ENCODE measurements around the gene PPP1R14B.
A peak's percentile ranks its signal among the peaks of the same experiment; 100 is the strongest.

The PPP1R14B gene

DNA sequence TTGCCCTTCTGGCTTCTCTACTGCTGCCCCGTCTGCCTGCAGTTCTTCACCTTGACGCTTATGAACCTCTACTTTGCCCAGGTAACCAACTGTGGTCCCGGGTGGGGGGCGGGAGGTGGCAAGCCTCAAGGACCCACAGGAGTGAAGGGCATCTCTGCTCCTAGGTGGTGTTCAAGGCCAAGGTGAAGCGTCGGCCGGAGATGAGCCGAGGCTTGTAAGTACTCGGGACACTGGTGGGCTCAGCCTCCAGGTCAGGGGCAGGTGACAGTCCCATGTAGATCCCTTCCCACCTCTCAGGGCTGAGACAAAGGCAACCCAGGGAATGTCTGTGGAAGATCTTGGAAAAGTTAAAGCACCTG, 40.0 kb upstream of the PPP1R14B start:
- H3K27me3 Mint-ChIP-seq: peaks cover 8 to 12% of the 10 kb centered on the region in 2 donors
- H3K36me3 Mint-ChIP-seq (ENCODE audit: insufficient read depth): peaks cover 48% of the 10 kb centered on the region
- no peaks in the 10 kb centered on the region for H3K9me3 Mint-ChIP-seq
- DNase-seq (no peak), ATAC-seq (replicated peaks) (no peak)
- peak overlapping the region; percentile 85 to 99 for H3K27ac Mint-ChIP-seq
- peaks cover 14 to 25% of the 10 kb centered on the region in 2 donors for H3K4me1 Mint-ChIP-seq (ENCODE audit: low read depth in 2 of 2)
- H3K4me3 Mint-ChIP-seq: peak overlapping the region; percentile 79 to 90

DNA sequence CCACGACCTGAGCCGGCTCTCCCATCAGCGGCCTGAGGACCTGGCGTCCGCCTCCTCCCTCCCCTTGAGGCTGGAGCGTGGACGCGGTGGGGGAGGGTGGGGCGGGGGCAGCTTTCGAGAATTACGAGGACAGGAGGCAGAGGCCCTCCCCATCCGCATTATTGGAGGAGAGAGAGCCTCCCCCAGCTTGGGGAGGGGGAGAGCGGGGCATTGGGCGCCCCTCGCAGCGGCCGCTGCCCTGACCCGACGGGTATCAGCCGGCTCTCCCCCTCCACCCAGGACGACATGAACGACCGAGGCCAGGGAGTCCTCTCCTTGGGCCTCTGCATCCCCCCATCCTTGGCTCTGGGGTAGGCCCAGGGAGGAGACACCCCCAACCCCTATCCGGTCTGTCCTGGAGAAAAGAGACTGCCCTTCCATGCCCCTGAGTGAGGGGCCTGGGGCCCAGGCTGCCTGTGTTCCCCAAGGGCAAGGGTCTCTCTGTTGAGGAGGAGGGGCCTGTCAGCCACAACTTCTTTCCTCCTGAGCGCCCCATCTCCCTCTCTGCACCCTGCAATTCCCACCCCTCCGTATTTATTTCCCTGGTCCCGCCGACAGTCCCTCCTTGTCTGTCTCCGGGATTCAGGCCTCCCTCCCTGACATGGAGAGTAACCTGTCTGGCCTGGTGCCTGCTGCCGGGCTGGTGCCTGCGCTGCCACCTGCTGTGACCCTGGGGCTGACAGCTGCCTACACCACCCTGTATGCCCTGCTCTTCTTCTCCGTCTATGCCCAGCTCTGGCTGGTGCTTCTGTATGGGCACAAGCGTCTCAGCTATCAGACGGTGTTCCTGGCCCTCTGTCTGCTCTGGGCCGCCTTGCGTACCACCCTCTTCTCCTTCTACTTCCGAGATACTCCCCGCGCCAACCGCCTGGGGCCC, 39.4 kb upstream of the PPP1R14B start:
- H3K4me1 Mint-ChIP-seq (ENCODE audit: low read depth in 2 of 2): peaks cover 14 to 26% of the 10 kb centered on the region in 2 donors
- H3K27ac Mint-ChIP-seq: peak overlapping the region; percentile 85 to 99
- H3K4me3 Mint-ChIP-seq: peak overlapping the region; percentile 88 to 90
- peaks cover 8 to 11% of the 10 kb centered on the region in 2 donors for H3K27me3 Mint-ChIP-seq
- H3K9me3 Mint-ChIP-seq: no peaks in the 10 kb centered on the region
- ATAC-seq (replicated peaks) (no peak), DNase-seq (no peak)
- H3K36me3 Mint-ChIP-seq (ENCODE audit: insufficient read depth): peaks cover 50% of the 10 kb centered on the region

DNA sequence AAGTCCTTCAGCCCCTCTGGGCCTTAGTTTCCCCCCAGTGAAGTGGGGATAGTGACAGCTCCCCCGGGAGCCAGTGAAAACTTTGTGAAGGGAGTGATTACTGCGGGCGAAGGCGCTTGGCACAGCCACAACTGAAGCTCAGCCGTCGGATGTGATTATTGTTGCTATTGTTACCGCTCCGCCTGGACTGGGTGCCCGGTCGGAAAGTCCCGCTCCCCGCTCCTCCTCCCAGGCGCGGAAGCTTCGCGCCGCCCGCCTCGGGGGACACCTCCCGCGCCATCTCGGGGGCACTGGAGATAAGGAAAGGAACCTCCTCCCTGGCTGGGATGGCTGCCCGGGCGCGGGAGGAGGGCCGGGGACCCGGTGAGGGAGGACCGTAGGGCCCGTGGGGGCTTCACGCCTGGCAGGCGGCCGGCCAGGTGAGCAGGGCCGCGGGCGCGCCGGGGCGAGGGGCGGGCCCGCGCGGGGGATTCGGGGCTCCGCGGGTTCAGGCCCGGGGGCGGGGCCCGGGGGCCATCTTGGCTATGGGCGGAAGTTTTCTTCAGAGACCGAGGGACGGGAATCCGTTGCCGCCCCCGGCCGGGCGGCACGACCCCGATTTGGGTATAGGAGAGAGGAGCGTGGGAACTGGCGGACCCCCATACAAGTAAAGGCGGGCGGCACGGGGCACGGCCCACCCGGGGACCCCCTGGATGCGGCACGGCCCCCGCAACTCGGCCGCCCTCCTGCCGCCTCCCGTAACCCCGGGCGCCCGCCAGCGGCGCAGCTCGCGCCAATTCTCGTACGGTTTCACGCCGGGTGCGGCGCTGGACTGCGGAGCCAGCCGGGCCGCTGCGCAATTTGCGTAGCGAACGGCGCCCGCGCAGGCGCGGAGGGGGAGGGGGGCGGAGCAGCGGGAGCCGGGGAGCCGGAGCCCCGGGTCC, 38.5 kb upstream of the PPP1R14B start, which contains the start of gene GPR137:
Gene GPR137 (plus strand): TSS at position 887 of the 923 bp plus-strand sequence. CDS start 677 bp downstream, outside the sequence.
- Mint-ChIP-seq H3K4me1 (ENCODE audit: low read depth in 2 of 2) (peaks cover 14 to 22% of the 10 kb centered on the region in 2 donors), H3K27me3 (peaks cover 0 to 2% of the 10 kb centered on the region in 2 donors), H3K36me3 (ENCODE audit: insufficient read depth) (peaks cover 49% of the 10 kb centered on the region), H3K27ac (peak within 1 kb of the TSS; percentile 97 to 99), H3K9me3 (no peaks in the 10 kb centered on the region), H3K4me3 (peak within 1 kb of the TSS; percentile 88 to 90)
- peak; percentile 75 for ATAC-seq (replicated peaks)
- peak; percentile 91 to 97 (median 96) for DNase-seq

DNA sequence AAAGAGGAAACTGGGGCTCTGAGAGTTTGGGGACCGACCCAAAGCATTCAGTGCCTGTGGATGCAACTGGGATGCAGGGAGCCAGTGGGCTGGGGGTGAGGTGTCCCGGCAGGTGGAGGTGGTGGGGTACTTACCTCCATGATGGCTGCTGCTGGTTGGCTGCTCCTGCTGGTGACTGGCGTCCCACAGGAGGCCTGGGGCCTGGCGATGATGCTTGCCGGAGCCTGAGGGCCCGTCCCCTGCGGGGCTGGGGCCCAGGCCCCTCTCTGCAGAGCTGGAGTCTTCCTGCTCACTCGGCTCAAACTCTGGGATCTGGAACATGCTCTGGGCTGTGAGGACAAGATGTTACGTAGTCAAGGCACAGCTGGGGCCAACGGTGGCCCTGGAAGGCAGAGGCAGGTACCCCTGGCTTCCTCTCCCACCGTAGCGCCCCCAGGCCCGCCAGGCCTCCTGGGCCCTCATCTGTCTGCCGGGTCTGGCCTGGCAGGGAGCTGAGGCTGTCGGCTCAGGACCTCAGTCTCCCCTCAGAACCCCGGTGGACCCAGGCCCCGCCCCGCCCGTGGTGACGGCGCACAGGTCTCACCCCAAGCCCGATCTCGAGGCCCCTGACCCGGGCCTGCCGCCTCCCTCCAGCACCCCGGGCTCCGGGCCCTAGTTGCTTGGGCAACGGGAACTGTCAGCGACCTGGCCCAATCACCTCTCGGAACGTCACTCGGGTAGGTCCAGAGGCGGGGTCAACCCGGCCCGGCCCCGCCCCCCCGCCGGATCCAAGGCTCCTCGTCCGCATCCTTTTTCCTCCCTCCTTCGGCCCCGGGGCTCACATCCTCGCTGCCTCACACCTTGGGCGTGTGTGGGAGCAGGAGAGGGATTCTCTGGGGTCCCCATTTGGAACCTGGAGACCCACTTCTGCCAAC, 37.6 kb upstream of the PPP1R14B start, which contains the start of gene BAD:
Gene BAD (minus strand): TSS at position 618 of the 914 bp plus-strand sequence. CDS start 297 bp downstream, at position 321.
- ATAC-seq (replicated peaks) (peak; percentile 78), DNase-seq (peak; percentile 86 to 88 (median 87))
- no peaks in the 10 kb centered on the region for H3K9me3 Mint-ChIP-seq
- peaks cover 48% of the 10 kb centered on the region for H3K36me3 Mint-ChIP-seq (ENCODE audit: insufficient read depth)
- H3K27me3 Mint-ChIP-seq: no peaks in the 10 kb centered on the region
- H3K4me3 Mint-ChIP-seq: peak within 1 kb of the TSS; percentile 88 to 90
- H3K4me1 Mint-ChIP-seq (ENCODE audit: low read depth in 2 of 2): peaks cover 14 to 22% of the 10 kb centered on the region in 2 donors
- H3K27ac Mint-ChIP-seq: peak within 1 kb of the TSS; percentile 97 to 99

DNA sequence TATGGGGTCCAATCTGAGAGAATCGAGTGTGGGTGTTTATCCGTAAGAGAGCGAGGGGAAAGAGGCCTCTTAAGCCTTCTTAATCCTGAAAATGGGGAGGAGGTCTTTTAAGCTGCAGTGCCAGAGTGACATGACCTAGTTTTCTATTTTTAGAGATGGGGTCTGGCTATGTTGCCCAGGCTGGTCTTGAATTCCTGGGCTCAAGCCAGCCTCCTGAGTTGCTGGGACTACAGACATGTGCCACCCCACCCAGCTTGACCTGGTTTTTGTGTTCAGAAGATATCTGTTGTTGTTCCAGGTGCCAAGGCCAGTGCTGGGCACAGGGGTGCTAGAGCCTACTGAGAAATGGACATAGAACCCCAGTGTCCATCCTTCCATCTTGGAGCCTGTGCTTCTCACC, 36.3 kb upstream of the PPP1R14B start:
- DNase-seq: no peak
- peak overlapping the region; percentile 88 to 90 for H3K4me3 Mint-ChIP-seq
- H3K9me3 Mint-ChIP-seq: no peaks in the 10 kb centered on the region
- H3K36me3 Mint-ChIP-seq (ENCODE audit: insufficient read depth): peaks cover 46% of the 10 kb centered on the region
- H3K27ac Mint-ChIP-seq: peak overlapping the region; percentile 97 to 99
- H3K4me1 Mint-ChIP-seq (ENCODE audit: low read depth in 2 of 2): peaks cover 14 to 22% of the 10 kb centered on the region in 2 donors
- H3K27me3 Mint-ChIP-seq: no peaks in the 10 kb centered on the region
- no peak for ATAC-seq (replicated peaks)

DNA sequence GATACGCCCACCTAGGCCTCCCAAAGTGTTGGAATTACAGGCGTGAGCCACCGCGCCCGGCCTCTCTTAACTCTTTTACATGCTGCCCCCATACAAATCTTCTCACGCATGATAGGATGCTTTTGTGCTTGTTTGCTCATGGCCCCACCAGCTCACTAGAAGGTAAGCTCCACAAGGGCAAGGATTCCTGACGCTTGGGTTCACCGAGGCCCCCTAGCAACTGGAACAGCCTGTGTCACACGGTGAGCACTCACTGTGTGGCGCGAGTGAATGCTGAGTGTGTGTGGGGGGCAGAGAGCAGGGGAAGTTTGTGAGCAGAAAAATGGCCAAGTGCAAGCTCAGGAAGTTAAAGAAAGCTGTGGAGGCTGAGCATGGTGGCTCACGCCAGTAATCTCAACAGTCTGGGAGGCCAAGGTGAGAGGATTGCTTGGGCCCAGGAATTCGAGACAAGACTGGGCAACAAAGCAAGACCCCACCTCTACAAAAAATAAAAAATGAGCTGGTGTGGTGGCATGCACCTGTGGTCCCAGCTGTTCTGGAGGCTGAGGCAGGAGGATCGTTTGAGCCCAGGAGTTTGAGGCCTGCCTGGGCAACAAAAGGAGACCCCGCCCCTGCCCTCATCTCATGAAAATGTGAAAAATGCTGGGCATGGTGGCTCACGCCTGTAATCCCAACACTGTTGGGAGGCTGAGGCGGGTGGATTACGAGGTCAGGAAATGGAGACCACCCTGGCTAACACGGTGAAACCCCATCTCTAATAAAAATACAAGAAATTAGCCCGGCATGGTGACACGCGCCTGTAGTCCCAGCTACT, 35.4 kb upstream of the PPP1R14B start:
- Mint-ChIP-seq H3K36me3 (ENCODE audit: insufficient read depth) (peaks cover 49% of the 10 kb centered on the region), H3K9me3 (no peaks in the 10 kb centered on the region), H3K27ac (peak overlapping the region in 1 of 2 donors; percentile 99), H3K27me3 (no peaks in the 10 kb centered on the region), H3K4me1 (ENCODE audit: low read depth in 2 of 2) (peaks cover 14 to 22% of the 10 kb centered on the region in 2 donors), H3K4me3 (no peak overlapping the region)
- ATAC-seq (replicated peaks): no peak
- DNase-seq: no peak

DNA sequence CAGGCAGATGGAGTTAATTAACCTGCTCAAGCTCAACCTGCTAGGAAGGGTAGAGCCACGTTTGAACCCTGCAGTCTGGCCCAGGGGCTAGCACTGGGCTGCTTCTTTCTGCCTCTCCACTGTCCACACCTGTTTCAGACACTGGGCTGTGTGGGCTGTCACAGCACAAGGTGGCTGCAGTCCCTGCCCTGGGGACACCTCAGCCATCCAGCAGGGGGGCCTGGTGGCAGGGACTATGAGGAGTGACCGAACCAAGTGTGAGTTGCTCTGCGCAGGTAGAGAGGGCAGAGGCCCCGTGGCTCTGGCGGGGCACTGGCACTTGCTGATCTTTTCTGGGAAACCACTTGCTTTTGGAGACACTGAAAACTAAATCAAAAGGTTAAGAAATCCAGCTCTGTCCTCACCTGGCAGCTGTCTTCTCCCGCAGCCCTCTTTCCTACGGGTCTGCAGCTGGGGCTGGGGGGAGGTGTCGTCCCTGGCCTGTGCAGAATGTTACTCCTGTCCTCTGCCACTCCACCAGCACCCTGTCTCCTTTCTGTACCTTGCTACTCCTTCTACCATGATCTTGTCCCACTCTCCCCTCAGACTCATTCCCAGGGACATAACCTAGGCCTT, 31.9 kb upstream of the PPP1R14B start:
- Mint-ChIP-seq H3K4me1 (ENCODE audit: low read depth in 2 of 2) (peaks cover 0 to 8% of the 10 kb centered on the region in 2 donors), H3K9me3 (no peaks in the 10 kb centered on the region), H3K27me3 (no peaks in the 10 kb centered on the region), H3K36me3 (ENCODE audit: insufficient read depth) (peaks cover 35% of the 10 kb centered on the region), H3K4me3 (no peak overlapping the region), H3K27ac (no peak overlapping the region)
- DNase-seq (no peak), ATAC-seq (replicated peaks) (no peak)

DNA sequence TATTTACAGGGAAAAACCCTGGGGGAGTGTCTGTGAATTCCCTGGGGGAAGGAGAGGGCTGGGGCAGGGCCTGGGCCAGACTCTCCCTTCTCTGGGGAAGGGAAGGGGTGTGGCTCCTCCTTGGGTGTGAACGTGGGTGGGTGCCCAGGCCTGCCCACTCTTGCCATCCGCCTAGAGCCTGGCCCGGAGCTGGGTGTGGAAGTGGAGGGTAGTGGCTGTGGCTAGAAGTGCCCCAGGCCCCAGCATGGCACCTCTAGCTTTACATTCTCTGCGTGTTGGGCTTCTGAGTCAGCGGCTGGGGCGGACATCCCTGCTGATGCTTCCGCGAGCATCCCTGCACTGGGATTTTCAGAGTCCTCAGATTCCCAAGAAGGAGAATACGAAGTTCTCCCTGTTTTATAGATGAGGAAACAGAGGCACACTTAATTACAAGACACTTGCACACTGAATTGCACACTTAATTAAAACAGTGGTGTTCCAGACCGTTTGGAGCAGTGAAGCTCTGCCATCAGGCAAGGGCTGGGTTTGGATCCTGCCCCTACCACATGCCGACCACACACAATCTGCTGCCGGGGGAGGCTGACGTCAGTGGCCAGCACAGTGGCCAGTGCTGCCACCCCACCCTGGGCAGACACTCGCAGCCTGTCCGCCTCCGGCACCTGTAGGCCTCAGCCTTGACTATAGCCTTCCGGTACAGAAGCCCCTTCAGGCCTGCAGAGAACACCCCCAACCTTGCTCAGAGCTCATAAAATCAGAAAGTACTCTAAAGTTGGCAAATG, 30.1 kb upstream of the PPP1R14B start:
- Mint-ChIP-seq H3K27ac (peak overlapping the region in 1 of 2 donors; percentile 60), H3K4me1 (ENCODE audit: low read depth in 2 of 2) (peaks cover 0 to 5% of the 10 kb centered on the region in 2 donors), H3K27me3 (no peaks in the 10 kb centered on the region), H3K4me3 (no peak overlapping the region), H3K36me3 (ENCODE audit: insufficient read depth) (peaks cover 39% of the 10 kb centered on the region), H3K9me3 (no peaks in the 10 kb centered on the region)
- DNase-seq: no peak
- no peak for ATAC-seq (replicated peaks)

DNA sequence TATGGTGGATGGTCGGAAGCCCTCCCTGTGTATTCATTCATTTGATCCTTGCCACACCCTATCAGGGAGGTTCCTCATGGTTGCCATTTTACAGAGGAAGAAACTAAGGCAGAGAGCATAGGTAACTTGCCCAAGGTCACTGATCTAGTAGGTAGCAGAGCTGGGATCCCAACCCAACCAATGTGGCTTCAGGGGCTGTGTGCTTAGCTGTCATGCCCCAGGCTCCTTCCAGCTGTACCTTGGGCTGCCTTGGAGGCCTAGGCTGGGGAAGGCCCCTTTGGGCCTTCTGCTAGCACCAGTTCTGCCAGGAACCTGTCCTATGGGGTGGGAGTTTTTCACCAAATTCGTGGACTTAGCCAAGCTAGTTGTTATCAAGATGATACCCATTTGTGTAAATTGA, 29.1 kb upstream of the PPP1R14B start:
- no peaks in the 10 kb centered on the region for H3K27me3 Mint-ChIP-seq
- ATAC-seq (replicated peaks): no peak
- no peaks in the 10 kb centered on the region for H3K9me3 Mint-ChIP-seq
- no peak overlapping the region for H3K4me3 Mint-ChIP-seq
- no peak overlapping the region for H3K27ac Mint-ChIP-seq
- DNase-seq: no peak
- H3K4me1 Mint-ChIP-seq (ENCODE audit: low read depth in 2 of 2): peaks cover 0 to 5% of the 10 kb centered on the region in 2 donors
- peaks cover 46% of the 10 kb centered on the region for H3K36me3 Mint-ChIP-seq (ENCODE audit: insufficient read depth)

DNA sequence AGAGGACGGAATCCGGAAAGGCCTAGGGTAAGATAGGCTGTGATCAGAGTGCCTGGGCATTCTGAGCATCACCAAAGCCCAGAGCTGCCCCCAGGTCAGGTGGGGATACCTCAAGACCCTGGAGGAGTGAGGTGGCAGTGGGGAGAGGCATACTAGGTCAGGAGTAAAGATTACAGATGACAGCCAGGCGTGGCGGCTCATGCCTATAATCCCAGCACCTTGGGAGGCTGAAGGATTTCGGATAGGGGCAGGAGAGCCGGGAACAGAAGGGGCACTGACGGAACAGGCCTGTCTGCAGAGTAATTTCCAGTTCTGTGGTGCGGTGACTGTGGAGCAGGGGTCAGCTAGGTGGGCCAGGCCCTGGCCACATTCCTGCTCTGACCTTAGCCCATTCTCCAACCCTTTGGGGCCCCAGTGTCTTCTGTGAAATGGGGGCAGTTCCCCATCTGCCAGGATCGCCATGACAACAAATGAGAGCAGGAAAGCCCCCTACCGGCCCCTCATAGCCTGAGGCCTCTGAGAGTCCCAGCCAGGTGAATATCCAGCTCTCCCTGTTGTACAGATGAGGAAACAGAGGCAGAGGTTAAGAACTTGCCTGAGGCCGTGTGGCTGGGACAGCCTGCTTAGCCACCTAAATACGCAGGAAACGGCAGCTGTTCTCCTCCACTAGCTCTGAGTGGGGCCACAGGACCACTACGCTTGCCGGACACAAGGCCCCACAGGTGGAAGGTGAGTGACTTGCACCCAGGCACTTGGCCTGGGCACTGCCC, 28.5 kb upstream of the PPP1R14B start:
- no peak for ATAC-seq (replicated peaks)
- H3K27me3 Mint-ChIP-seq: no peaks in the 10 kb centered on the region
- H3K36me3 Mint-ChIP-seq (ENCODE audit: insufficient read depth): peaks cover 50% of the 10 kb centered on the region
- H3K9me3 Mint-ChIP-seq: no peaks in the 10 kb centered on the region
- no peak overlapping the region for H3K4me3 Mint-ChIP-seq
- H3K27ac Mint-ChIP-seq: no peak overlapping the region
- DNase-seq: no peak
- H3K4me1 Mint-ChIP-seq (ENCODE audit: low read depth in 2 of 2): peaks cover 2 to 7% of the 10 kb centered on the region in 2 donors
